ENCODE measurements around the gene SLC22A23. TPM values are rescaled to one million over a fixed set of nuclear protein-coding genes. Genes with fewer than 3 reads are reported as not detected.

SLC22A23 gene
- polyA plus RNA-seq, 1 donor (not counting 4 experiments of a cell fraction or from before 2014, with no cell fraction given): 4.3 TPM

GRCh38 chr6:3355011-3355357 is 101.9 kb downstream of the SLC22A23 start:
- Histone ChIP-seq H3K36me3 (ENCODE audit: control insufficient read depth in 2 of 2, extremely low read depth in 1 of 2, insufficient read depth in 2 of 2, low read length in 2 of 2) (no peaks in the 10 kb centered on the region), H4K20me1 (ENCODE audit: control insufficient read depth, extremely low read depth, insufficient read depth, low read length) (no peaks in the 10 kb centered on the region), H3K4me1 (ENCODE audit: control insufficient read depth, extremely low read depth, insufficient read depth, low read length) (peaks cover 20% of the 10 kb centered on the region), H3K79me2 (ENCODE audit: control insufficient read depth, insufficient read depth, low read length) (no peaks in the 10 kb centered on the region), H3K9me1 (ENCODE audit: control insufficient read depth, extremely low read depth, insufficient read depth, low read length) (peaks cover 2% of the 10 kb centered on the region), H2AFZ (ENCODE audit: control insufficient read depth, low read length) (no peak overlapping the region), H3K9me3 (ENCODE audit: control insufficient read depth, low read depth, low read length) (no peaks in the 10 kb centered on the region), H3K4me3 (ENCODE audit: control insufficient read depth in 2 of 3, extremely low read depth in 1 of 3, insufficient read depth in 2 of 3, low read depth in 1 of 3, low read length in 3 of 3) (no peak overlapping the region), H3K9ac (ENCODE audit: control insufficient read depth, extremely low read depth, insufficient read depth, low read length) (no peak overlapping the region), H3K4me2 (ENCODE audit: control insufficient read depth, extremely low read depth, insufficient read depth, low read depth, low read length) (no peak overlapping the region), H3K27ac (ENCODE audit: control insufficient read depth, insufficient read depth, low read length) (no peak overlapping the region), H3K27me3 (ENCODE audit: control insufficient read depth, extremely low read depth, insufficient read depth, low read length) (no peaks in the 10 kb centered on the region)
- DNase-seq (ENCODE audit: low read depth, low spot score): no peak
- TF ChIP-seq EZH2 (IDR thresholded peaks at IDR 0.05; ENCODE audit: low read length) (no peak), CTCF (optimal IDR thresholded peaks at IDR 0.05 in 1 of 3, IDR thresholded peaks at IDR 0.05 in 1 of 3, conservative IDR thresholded peaks at IDR 0.05 in 1 of 3; ENCODE audit: extremely low read depth in 1 of 3, insufficient read depth in 2 of 3, low read length in 3 of 3) (no peak)
- dilution Hi-C loops (cut with MboI; ENCODE audit: extremely low pct_ligation_motif_present, low sequenced_read_pairs): no loop called here
- FAIRE-seq: no peak

GRCh38 chr6:3353939-3354338 is 102.9 kb downstream of the SLC22A23 start:
- H3K4me3 ChIP-seq (ENCODE audit: control insufficient read depth in 2 of 3, extremely low read depth in 1 of 3, insufficient read depth in 2 of 3, low read depth in 1 of 3, low read length in 3 of 3): no peak overlapping the region
- no peaks in the 10 kb centered on the region for H3K36me3 ChIP-seq (ENCODE audit: control insufficient read depth in 2 of 2, extremely low read depth in 1 of 2, insufficient read depth in 2 of 2, low read length in 2 of 2)
- H2AFZ ChIP-seq (ENCODE audit: control insufficient read depth, low read length): no peak overlapping the region
- DNase-seq (ENCODE audit: low read depth, low spot score) (no peak), FAIRE-seq (no peak)
- no peak overlapping the region for H3K4me2 ChIP-seq (ENCODE audit: control insufficient read depth, extremely low read depth, insufficient read depth, low read depth, low read length)
- dilution Hi-C loops (cut with MboI; ENCODE audit: extremely low pct_ligation_motif_present, low sequenced_read_pairs): no loop called here
- TF ChIP-seq CTCF (optimal IDR thresholded peaks at IDR 0.05 in 1 of 3, IDR thresholded peaks at IDR 0.05 in 1 of 3, conservative IDR thresholded peaks at IDR 0.05 in 1 of 3; ENCODE audit: extremely low read depth in 1 of 3, insufficient read depth in 2 of 3, low read length in 3 of 3): no peak
- no peak for TF ChIP-seq EZH2 (IDR thresholded peaks at IDR 0.05; ENCODE audit: low read length)
- H3K4me1 ChIP-seq (ENCODE audit: control insufficient read depth, extremely low read depth, insufficient read depth, low read length): peaks cover 10% of the 10 kb centered on the region
- H3K9me3 ChIP-seq (ENCODE audit: control insufficient read depth, low read depth, low read length): no peaks in the 10 kb centered on the region
- H3K27me3 ChIP-seq (ENCODE audit: control insufficient read depth, extremely low read depth, insufficient read depth, low read length): no peaks in the 10 kb centered on the region
- H4K20me1 ChIP-seq (ENCODE audit: control insufficient read depth, extremely low read depth, insufficient read depth, low read length): no peaks in the 10 kb centered on the region
- H3K9ac ChIP-seq (ENCODE audit: control insufficient read depth, extremely low read depth, insufficient read depth, low read length): no peak overlapping the region
- H3K9me1 ChIP-seq (ENCODE audit: control insufficient read depth, extremely low read depth, insufficient read depth, low read length): no peaks in the 10 kb centered on the region
- no peak overlapping the region for H3K27ac ChIP-seq (ENCODE audit: control insufficient read depth, insufficient read depth, low read length)
- H3K79me2 ChIP-seq (ENCODE audit: control insufficient read depth, insufficient read depth, low read length): no peaks in the 10 kb centered on the region

Measured in keratinocyte (primary cell).